HEK293 (cell line): Measurements from ENCODE around the gene ARHGAP15.

Source experiments
- CTCF ChIP-seq: fragments of 450-650 bp; formaldehyde crosslinking; IDR thresholded peaks from 2 replicates; pipeline ENCODE4 v1.5.1; 2016; ENCODE audit warnings: missing biosample characterization, missing genetic modification characterization
- ZNF121 ChIP-seq: fragments of 450-650 bp; formaldehyde crosslinking; IDR thresholded peaks from 2 replicates; pipeline ENCODE4 v1.5.1; 2016; ENCODE audit warnings: missing biosample characterization, missing genetic modification characterization
- ZNF169 ChIP-seq: fragments of 450-650 bp; formaldehyde crosslinking; IDR thresholded peaks from 2 replicates; pipeline ENCODE4 v1.5.1; 2016; ENCODE audit warnings: missing biosample characterization, missing genetic modification characterization
- ZNF398 ChIP-seq: fragments of 450-650 bp; formaldehyde crosslinking; IDR thresholded peaks from 2 replicates; pipeline ENCODE4 v1.5.1; 2017; ENCODE audit warnings: missing biosample characterization, missing genetic modification characterization
- ZNF510 ChIP-seq: fragments of 450-650 bp; formaldehyde crosslinking; IDR thresholded peaks from 2 replicates; pipeline ENCODE4 v1.5.1; 2018; ENCODE audit warnings: mild to moderate bottlenecking, missing genetic modification characterization, missing biosample characterization; ENCODE audit not compliant: insufficient replicate concordance
- ZNF596 ChIP-seq: fragments of 450-650 bp; IDR thresholded peaks from 2 replicates; pipeline ENCODE4 v1.5.0; 2018; ENCODE audit warnings: missing biosample characterization, mild to moderate bottlenecking, missing genetic modification characterization, moderate library complexity
- ZNF660 ChIP-seq: fragments of 450-650 bp; IDR thresholded peaks from 2 replicates; pipeline ENCODE4 v1.5.1; 2018; ENCODE audit warnings: missing biosample characterization, mild to moderate bottlenecking, missing genetic modification characterization
- TF ChIP-seq, protein P1 (sequence below): fragments of 450-650 bp; formaldehyde crosslinking; IDR thresholded peaks from 2 replicates; pipeline ENCODE4 v1.5.1; 2016; ENCODE audit warnings: missing biosample characterization, missing genetic modification characterization
- TF ChIP-seq, protein P2 (sequence below): fragments of 450-650 bp; formaldehyde crosslinking; IDR thresholded peaks from 2 replicates; pipeline ENCODE4 v1.5.1; 2016; ENCODE audit warnings: missing biosample characterization, missing genetic modification characterization

- no peak for TF ChIP-seq ZNF510 (tag by site-specific recombination)
- TF ChIP-seq ZNF121 (tag by site-specific recombination), result no peak
- no peak for TF ChIP-seq CTCF (tag by site-specific recombination)
- no peak for TF ChIP-seq ZNF596 (tag by site-specific recombination)
- TF ChIP-seq ZNF169 (tag by site-specific recombination), result no peak
- no peak for TF ChIP-seq ZNF660 (tag by site-specific recombination)
- no peak for TF ChIP-seq ZNF398
- TF ChIP-seq, protein P1, sequence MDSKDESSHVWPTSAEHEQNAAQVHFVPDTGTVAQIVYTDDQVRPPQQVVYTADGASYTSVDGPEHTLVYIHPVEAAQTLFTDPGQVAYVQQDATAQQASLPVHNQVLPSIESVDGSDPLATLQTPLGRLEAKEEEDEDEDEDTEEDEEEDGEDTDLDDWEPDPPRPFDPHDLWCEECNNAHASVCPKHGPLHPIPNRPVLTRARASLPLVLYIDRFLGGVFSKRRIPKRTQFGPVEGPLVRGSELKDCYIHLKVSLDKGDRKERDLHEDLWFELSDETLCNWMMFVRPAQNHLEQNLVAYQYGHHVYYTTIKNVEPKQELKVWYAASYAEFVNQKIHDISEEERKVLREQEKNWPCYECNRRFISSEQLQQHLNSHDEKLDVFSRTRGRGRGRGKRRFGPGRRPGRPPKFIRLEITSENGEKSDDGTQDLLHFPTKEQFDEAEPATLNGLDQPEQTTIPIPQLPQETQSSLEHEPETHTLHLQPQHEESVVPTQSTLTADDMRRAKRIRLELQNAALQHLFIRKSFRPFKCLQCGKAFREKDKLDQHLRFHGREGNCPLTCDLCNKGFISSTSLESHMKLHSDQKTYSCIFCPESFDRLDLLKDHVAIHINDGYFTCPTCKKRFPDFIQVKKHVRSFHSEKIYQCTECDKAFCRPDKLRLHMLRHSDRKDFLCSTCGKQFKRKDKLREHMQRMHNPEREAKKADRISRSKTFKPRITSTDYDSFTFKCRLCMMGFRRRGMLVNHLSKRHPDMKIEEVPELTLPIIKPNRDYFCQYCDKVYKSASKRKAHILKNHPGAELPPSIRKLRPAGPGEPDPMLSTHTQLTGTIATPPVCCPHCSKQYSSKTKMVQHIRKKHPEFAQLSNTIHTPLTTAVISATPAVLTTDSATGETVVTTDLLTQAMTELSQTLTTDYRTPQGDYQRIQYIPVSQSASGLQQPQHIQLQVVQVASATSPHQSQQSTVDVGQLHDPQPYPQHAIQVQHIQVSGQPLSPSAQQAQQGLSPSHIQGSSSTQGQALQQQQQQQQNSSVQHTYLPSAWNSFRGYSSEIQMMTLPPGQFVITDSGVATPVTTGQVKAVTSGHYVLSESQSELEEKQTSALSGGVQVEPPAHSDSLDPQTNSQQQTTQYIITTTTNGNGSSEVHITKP, result no peak
- TF ChIP-seq, protein P2, sequence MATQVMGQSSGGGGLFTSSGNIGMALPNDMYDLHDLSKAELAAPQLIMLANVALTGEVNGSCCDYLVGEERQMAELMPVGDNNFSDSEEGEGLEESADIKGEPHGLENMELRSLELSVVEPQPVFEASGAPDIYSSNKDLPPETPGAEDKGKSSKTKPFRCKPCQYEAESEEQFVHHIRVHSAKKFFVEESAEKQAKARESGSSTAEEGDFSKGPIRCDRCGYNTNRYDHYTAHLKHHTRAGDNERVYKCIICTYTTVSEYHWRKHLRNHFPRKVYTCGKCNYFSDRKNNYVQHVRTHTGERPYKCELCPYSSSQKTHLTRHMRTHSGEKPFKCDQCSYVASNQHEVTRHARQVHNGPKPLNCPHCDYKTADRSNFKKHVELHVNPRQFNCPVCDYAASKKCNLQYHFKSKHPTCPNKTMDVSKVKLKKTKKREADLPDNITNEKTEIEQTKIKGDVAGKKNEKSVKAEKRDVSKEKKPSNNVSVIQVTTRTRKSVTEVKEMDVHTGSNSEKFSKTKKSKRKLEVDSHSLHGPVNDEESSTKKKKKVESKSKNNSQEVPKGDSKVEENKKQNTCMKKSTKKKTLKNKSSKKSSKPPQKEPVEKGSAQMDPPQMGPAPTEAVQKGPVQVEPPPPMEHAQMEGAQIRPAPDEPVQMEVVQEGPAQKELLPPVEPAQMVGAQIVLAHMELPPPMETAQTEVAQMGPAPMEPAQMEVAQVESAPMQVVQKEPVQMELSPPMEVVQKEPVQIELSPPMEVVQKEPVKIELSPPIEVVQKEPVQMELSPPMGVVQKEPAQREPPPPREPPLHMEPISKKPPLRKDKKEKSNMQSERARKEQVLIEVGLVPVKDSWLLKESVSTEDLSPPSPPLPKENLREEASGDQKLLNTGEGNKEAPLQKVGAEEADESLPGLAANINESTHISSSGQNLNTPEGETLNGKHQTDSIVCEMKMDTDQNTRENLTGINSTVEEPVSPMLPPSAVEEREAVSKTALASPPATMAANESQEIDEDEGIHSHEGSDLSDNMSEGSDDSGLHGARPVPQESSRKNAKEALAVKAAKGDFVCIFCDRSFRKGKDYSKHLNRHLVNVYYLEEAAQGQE (tag by site-specific recombination), result no peak
Observed at GRCh38 chr2:143504397-143504796, 375.2 kb downstream of the ARHGAP15 start.
